SK-N-SH (cell line): ENCODE results near the gene ASCC3. TPM values are rescaled to one million over a fixed set of nuclear protein-coding genes. Genes with fewer than 3 reads are reported as not detected.

Experiments used
- CTCF ChIA-PET: fragments of 300-600, 350-600 bp; formaldehyde crosslinking; extraction: SDS; loops from one replicate; lab custom pipeline; 2021; lab: Yijun Ruan, JAX
- POLR2A ChIA-PET: fragments of 350-600 bp; sonication (Branson Sonifier 250); formaldehyde crosslinking; extraction: SDS; loops from one replicate; lab custom pipeline; 2020; ENCODE audit warnings: antibody characterized with exemption, inconsistent platforms; lab: Yijun Ruan, JAX
- DNase-seq: peaks from one replicate; pipeline ENCODE4 v3.0.0; 2012
- H2AFZ ChIP-seq: fragments of 200-600 bp; sonication (generic); 2 replicates; pipeline ENCODE4 v1.8.1; 2016; ENCODE audit warnings: antibody characterized with exemption, mild to moderate bottlenecking, low read depth
- H3F3A ChIP-seq: fragments of 200-600 bp; sonication (generic); replicated peaks from 2 replicates; pipeline ENCODE3; 2016; ENCODE audit warnings: antibody characterized with exemption, mild to moderate bottlenecking; ENCODE audit not compliant: insufficient read depth
- H3K27ac ChIP-seq, 2 experiments: fragments of 200-500 bp in 1 of 2; fragments of 200-600 bp in 1 of 2; sonication (Bioruptor generic) in 1 of 2; sonication (generic), shearing (Covaris generic) in 1 of 2; 2 replicates each; pipeline versions ENCODE4 v1.5.1 to v1.6.1; 2014 to 2016; ENCODE audit warnings: low read depth in 2 of 2, inconsistent platforms in 1 of 2, low read length in 1 of 2, mild to moderate bottlenecking in 1 of 2, mixed read lengths in 1 of 2
- H3K27me3 ChIP-seq: fragments of 200-600 bp; sonication (generic), shearing (Covaris generic); 2 replicates; pipeline ENCODE4 v1.6.1; 2016; ENCODE audit warnings: mixed run types; ENCODE audit not compliant: insufficient read depth
- H3K36me3 ChIP-seq, 2 experiments: fragments of 200-500 bp in 1 of 2; fragments of 200-600 bp in 1 of 2; sonication (Bioruptor generic) in 1 of 2; sonication (generic) in 1 of 2; replicated peaks in 1 of 2; 2 replicates each; pipeline versions ENCODE3 to v1.5.1; 2014 to 2016; ENCODE audit warnings: low read length in 1 of 2, mild to moderate bottlenecking in 1 of 2; ENCODE audit not compliant: insufficient read depth in 2 of 2, control insufficient read depth in 1 of 2
- H3K4me1 ChIP-seq, 2 experiments: fragments of 200-500 bp in 1 of 2; fragments of 200-600 bp in 1 of 2; sonication (Bioruptor generic) in 1 of 2; sonication (generic), shearing (Covaris generic) in 1 of 2; 2 replicates each; pipeline versions ENCODE4 v1.5.1 to v1.6.1; 2014 to 2016; ENCODE audit warnings: low read depth in 1 of 2, low read length in 1 of 2, mixed run types in 1 of 2; ENCODE audit not compliant: insufficient read depth in 2 of 2, control insufficient read depth in 1 of 2
- H3K4me2 ChIP-seq: fragments of 200-600 bp; sonication (generic), shearing (Covaris generic); 2 replicates; pipeline ENCODE4 v1.6.1; 2017; ENCODE audit warnings: mixed run types
- H3K4me3 ChIP-seq, 2 experiments: fragments of 200-500 bp in 1 of 2; fragments of 200-600 bp in 1 of 2; sonication (Bioruptor generic) in 1 of 2; sonication (generic), shearing (Covaris generic) in 1 of 2; 2 replicates each; pipeline versions ENCODE4 v1.5.1 to v1.8.1; 2014 to 2016; ENCODE audit warnings: low read depth in 2 of 2, inconsistent platforms in 1 of 2, low read length in 1 of 2, mild to moderate bottlenecking in 1 of 2, mixed read lengths in 1 of 2, moderate library complexity in 1 of 2
- H3K79me2 ChIP-seq: fragments of 200-600 bp; sonication (generic); 2 replicates; pipeline ENCODE4 v1.8.1; 2017; ENCODE audit warnings: mild to moderate bottlenecking; ENCODE audit not compliant: insufficient read depth
- H3K9ac ChIP-seq: fragments of 200-600 bp; sonication (generic); 2 replicates; pipeline ENCODE4 v1.6.1; 2017; ENCODE audit warnings: mixed run types
- H3K9me2 ChIP-seq: fragments of 200-600 bp; sonication (generic); 2 replicates; pipeline ENCODE4 v1.6.1; 2017; ENCODE audit warnings: mixed run types
- H3K9me3 ChIP-seq: fragments of 200-600 bp; sonication (generic); 2 replicates; pipeline ENCODE4 v1.6.1; 2017; ENCODE audit warnings: mixed run types, mild to moderate bottlenecking, moderate library complexity
- H4K20me1 ChIP-seq: fragments of 200-600 bp; sonication (generic); 2 replicates; pipeline ENCODE4 v1.6.1; 2017; ENCODE audit warnings: mild to moderate bottlenecking, mixed run types; ENCODE audit not compliant: insufficient read depth
- CHD2 ChIP-seq: fragments of 150-350 bp; IDR thresholded peaks from 2 replicates; pipeline ENCODE4 v1.6.1; 2018; ENCODE audit warnings: low read length; ENCODE audit not compliant: partially characterized antibody
- ELF1 ChIP-seq: IDR thresholded peaks from 2 replicates; pipeline ENCODE4 v1.4.0; 2012
- EP300 ChIP-seq, 2 experiments: IDR thresholded peaks; 2 replicates each; pipeline versions ENCODE4 v1.4.0 to v1.6.1; 2012; ENCODE audit warnings: borderline replicate concordance in 1 of 2, low read depth in 1 of 2, low read length in 1 of 2
- FOSL2 ChIP-seq: IDR thresholded peaks from 2 replicates; pipeline ENCODE4 v1.4.0; 2012; ENCODE audit warnings: low read depth, mild to moderate bottlenecking, moderate library complexity, borderline replicate concordance
- FOXJ3 ChIP-seq: sonication (generic); formaldehyde crosslinking; IDR thresholded peaks from 2 replicates; pipeline ENCODE4 v1.5.1; 2020; ENCODE audit warnings: mild to moderate bottlenecking, missing genetic modification reagents
- FOXM1 ChIP-seq: IDR thresholded peaks from 2 replicates; pipeline ENCODE4 v1.4.0; 2012; ENCODE audit warnings: low read depth, mild to moderate bottlenecking
- GABPA ChIP-seq: IDR thresholded peaks from 2 replicates; pipeline ENCODE4 v1.4.0; 2012; ENCODE audit warnings: low read depth, mild to moderate bottlenecking
- IRF3 ChIP-seq: fragments of 150-350 bp; IDR thresholded peaks from 2 replicates; pipeline ENCODE4 v1.6.1; 2016; ENCODE audit warnings: mild to moderate bottlenecking, low read depth, low read length
- JUND ChIP-seq: IDR thresholded peaks from 2 replicates; pipeline ENCODE4 v1.4.0; 2012
- MEF2A ChIP-seq: IDR thresholded peaks from 2 replicates; pipeline ENCODE4 v1.4.0; 2012; ENCODE audit warnings: low read depth, borderline replicate concordance
- MXI1 ChIP-seq: IDR thresholded peaks from 2 replicates; pipeline ENCODE4 v1.6.1; 2012; ENCODE audit warnings: mild to moderate bottlenecking, low read depth, low read length, improper control_type of control experiment
- NFIC ChIP-seq: IDR thresholded peaks from 2 replicates; pipeline ENCODE4 v1.4.0; 2012; ENCODE audit warnings: borderline replicate concordance
- PBX3 ChIP-seq: IDR thresholded peaks from 2 replicates; pipeline ENCODE4; 2012
- POLR2AphosphoS5 ChIP-seq: IDR thresholded peaks from 2 replicates; pipeline ENCODE4 v1.6.1; 2012; ENCODE audit warnings: low read depth, low read length
- RAD21 ChIP-seq: IDR thresholded peaks from 2 replicates; pipeline ENCODE4 v1.6.1; 2012; ENCODE audit warnings: mild to moderate bottlenecking, low read length
- REST ChIP-seq: IDR thresholded peaks from 2 replicates; pipeline ENCODE4 v1.6.1; 2012; ENCODE audit warnings: mild to moderate bottlenecking, low read depth, low read length, moderate library complexity
- RXRA ChIP-seq: IDR thresholded peaks from 2 replicates; pipeline ENCODE4 v1.4.0; 2012; ENCODE audit warnings: low read depth, mild to moderate bottlenecking, borderline replicate concordance
- SIN3A ChIP-seq: IDR thresholded peaks from 2 replicates; pipeline ENCODE4 v1.6.1; 2012; ENCODE audit warnings: low read depth, mild to moderate bottlenecking, low read length, moderate library complexity, borderline replicate concordance
- SMC3 ChIP-seq: IDR thresholded peaks from 2 replicates; pipeline ENCODE4 v1.6.1; 2012; ENCODE audit warnings: low read depth, low read length, improper control_type of control experiment
- TAF1 ChIP-seq: IDR thresholded peaks from 2 replicates; pipeline ENCODE4 v1.6.1; 2012; ENCODE audit warnings: low read depth, mild to moderate bottlenecking, low read length, moderate library complexity, borderline replicate concordance
- TEAD4 ChIP-seq: IDR thresholded peaks from 2 replicates; pipeline ENCODE4 v1.4.0; 2012; ENCODE audit warnings: mild to moderate bottlenecking, borderline replicate concordance; ENCODE audit not compliant: insufficient read depth
- YY1 ChIP-seq: IDR thresholded peaks from 2 replicates; pipeline ENCODE4 v1.4.0; 2012; ENCODE audit warnings: low read depth, mild to moderate bottlenecking
- ZBTB33 ChIP-seq: IDR thresholded peaks from 2 replicates; pipeline ENCODE4 v1.4.0; 2012; ENCODE audit warnings: low read depth, borderline replicate concordance
- WGBS: methylation state at CpG from one replicate; pipeline ENCODE4 v1.1.6; 2017; ENCODE audit warnings: low lambda C conversion rate; 5-methylcytosine and 5-hydroxymethylcytosine counted together
- polyA plus RNA-seq, 3 experiments: library from polyadenylated mRNA; depleted of rRNA; stranded (reverse); fragments of >200 nt; gene quantifications; 2 replicates each; pipeline ENCODE4 v1.2.3, GENCODE V29; 2012

Gene ASCC3
- polyA plus RNA-seq, 1 of the 3 experiments (the other 2 are of a cell fraction), result 17.9 TPM

- TF ChIP-seq ZBTB33 (no peak), EP300 (IDR thresholded peaks at IDR 0.05; ENCODE audit: borderline replicate concordance in 1 of 2, low read depth in 1 of 2, low read length in 1 of 2) (no peak), ELF1 (no peak), TEAD4 (no peak), POLR2AphosphoS5 (no peak), RXRA (no peak), MEF2A (no peak)
Observed at GRCh38 chr6:100553243-100553642, 327.9 kb downstream of the ASCC3 start (continued).

GRCh38 chr6:100549406-100550167, 331.5 kb downstream of the ASCC3 start:
- 59% methylated on average over 2 of the region's 2 CpGs for WGBS
- Histone ChIP-seq H3K79me2 (no peaks in the 10 kb centered on the region), H3K4me1 (peaks cover 5 to 6% of the 10 kb centered on the region in 2 experiments; a peak in 2 of 4 replicates), H3K9ac (no peak overlapping the region), H3K27me3 (no peaks in the 10 kb centered on the region), H3K9me2 (no peaks in the 10 kb centered on the region), H3K36me3 (peaks cover 0 to 3% of the 10 kb centered on the region in 2 experiments), H4K20me1 (peaks cover 16% of the 10 kb centered on the region; the same call in 1 of the 2 replicates), H3F3A (peaks cover 24% of the 10 kb centered on the region), H3K27ac (peak overlapping the region in 1 of 2 experiments; percentile 65; a peak in 2 of 4 replicates), H2AFZ (no peak overlapping the region), H3K4me3 (no peak overlapping the region; a peak in 1 of 4 replicates), H3K9me3 (no peaks in the 10 kb centered on the region), H3K4me2 (no peak overlapping the region)
- no peak for DNase-seq
- ChIA-PET POLR2A (no interaction called here), CTCF (no interaction called here)
- TF ChIP-seq JUND (no peak; the same call in 1 of the 2 replicates), REST (no peak), TAF1 (no peak), PBX3 (0 out of 2 replicates have a peak, but pooled peaks have one; percentile 9), EP300 (IDR thresholded peaks at IDR 0.05; ENCODE audit: borderline replicate concordance in 1 of 2, low read depth in 1 of 2, low read length in 1 of 2) (peak in 1 of 2 experiments; percentile 43; a peak in 2 of 4 replicates), FOSL2 (no peak), NFIC (no peak), FOXM1 (no peak), MXI1 (no peak), RXRA (no peak), CHD2 (no peak), RAD21 (no peak), TEAD4 (peak; percentile 55; the same call in 1 of the 2 replicates), IRF3 (no peak), FOXJ3 (CRISPR knock-in tag) (no peak), GABPA (no peak), SIN3A (no peak), YY1 (no peak), SMC3 (no peak)
